Fibroblast of lung (primary cell): ENCODE data around the gene UBN1.

Experiments used
- EZH2 ChIP-seq: IDR thresholded peaks from 2 replicates; pipeline ENCODE4 v1.5.1; 2012; ENCODE audit warnings: low read length, control low read depth, mild to moderate bottlenecking; ENCODE audit errors: missing control alignments
- TF ChIP-seq, protein P1 (sequence below), 2 donors: IDR thresholded peaks in 1 of 2; conservative IDR thresholded peaks in 1 of 2; 1 replicate in 1 of 2; 2 replicates in 1 of 2; pipeline ENCODE4 v1.5.1; 2011 to 2012; ENCODE audit warnings: low read length in 2 of 2, control low read depth in 1 of 2, inconsistent platforms in 1 of 2, low read depth in 1 of 2, mild to moderate bottlenecking in 1 of 2

- TF ChIP-seq, protein P1, sequence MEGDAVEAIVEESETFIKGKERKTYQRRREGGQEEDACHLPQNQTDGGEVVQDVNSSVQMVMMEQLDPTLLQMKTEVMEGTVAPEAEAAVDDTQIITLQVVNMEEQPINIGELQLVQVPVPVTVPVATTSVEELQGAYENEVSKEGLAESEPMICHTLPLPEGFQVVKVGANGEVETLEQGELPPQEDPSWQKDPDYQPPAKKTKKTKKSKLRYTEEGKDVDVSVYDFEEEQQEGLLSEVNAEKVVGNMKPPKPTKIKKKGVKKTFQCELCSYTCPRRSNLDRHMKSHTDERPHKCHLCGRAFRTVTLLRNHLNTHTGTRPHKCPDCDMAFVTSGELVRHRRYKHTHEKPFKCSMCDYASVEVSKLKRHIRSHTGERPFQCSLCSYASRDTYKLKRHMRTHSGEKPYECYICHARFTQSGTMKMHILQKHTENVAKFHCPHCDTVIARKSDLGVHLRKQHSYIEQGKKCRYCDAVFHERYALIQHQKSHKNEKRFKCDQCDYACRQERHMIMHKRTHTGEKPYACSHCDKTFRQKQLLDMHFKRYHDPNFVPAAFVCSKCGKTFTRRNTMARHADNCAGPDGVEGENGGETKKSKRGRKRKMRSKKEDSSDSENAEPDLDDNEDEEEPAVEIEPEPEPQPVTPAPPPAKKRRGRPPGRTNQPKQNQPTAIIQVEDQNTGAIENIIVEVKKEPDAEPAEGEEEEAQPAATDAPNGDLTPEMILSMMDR (conservative IDR thresholded peaks at IDR 0.05 in 1 of 2, IDR thresholded peaks at IDR 0.05 in 1 of 2; ENCODE audit: low read depth in 1 of 2, low read length in 2 of 2) = no peak
- TF ChIP-seq EZH2 = no peak
These were observed 15.7 kb upstream of the UBN1 start for GRCh38 chr16:4831616-4832015.
